Measurements from ENCODE around the gene SSRP1. TPM values are rescaled to one million over a fixed set of nuclear protein-coding genes. Genes with fewer than 3 reads are reported as not detected.

SSRP1 gene
- total and polyA plus RNA-seq, 9 of the 15 experiments (the other 6 are each of a cell fraction or from before 2014, with no cell fraction given) = 91.1 to 416 (median 245) TPM

- TF ChIP-seq RREB1 (CRISPR knock-in tag; IDR thresholded peaks at IDR 0.05) (0 out of 2 replicates have a peak, but pooled peaks have one; percentile 44), ZNF444 (CRISPR knock-in tag; IDR thresholded peaks at IDR 0.05) (no peak), RAD21 (CRISPR knock-in tag; conservative IDR thresholded peaks at IDR 0.05 in 1 of 2, IDR thresholded peaks at IDR 0.05 in 1 of 2) (peak; percentile 52 to 79), ZBTB2 (IDR thresholded peaks at IDR 0.05) (no peak), ARNT (IDR thresholded peaks at IDR 0.05) (no peak), HDAC2 (IDR thresholded peaks at IDR 0.05) (no peak), NFYB (IDR thresholded peaks at IDR 0.05; ENCODE audit: extremely low read depth, insufficient read length) (no peak)
Observed at GRCh38 chr11:57340039-57340615, 4.4 kb upstream of the SSRP1 start (continued).

All from K562 (cell line).